Esophagus muscularis mucosa (tissue), 4 donors: ENCODE measurements around the gene COPZ1.

Experiments
- CTCF ChIP-seq, 3 experiments: fragments of 200-600 bp in 2 of 3; fragments of 450-650 bp in 1 of 3; sonication (generic) in 2 of 3; IDR thresholded peaks; one replicate each; pipeline ENCODE4 v1.5.1; 2017 to 2019; ENCODE audit warnings: antibody characterized with exemption in 3 of 3, mild to moderate bottlenecking in 2 of 3, moderate library complexity in 1 of 3
- EP300 ChIP-seq: sonication (generic); formaldehyde crosslinking; IDR thresholded peaks from one replicate; pipeline ENCODE4 v1.6.1; 2017; ENCODE audit warnings: antibody characterized with exemption
- POLR2A ChIP-seq: fragments of 450-650 bp; IDR thresholded peaks from one replicate; pipeline ENCODE4 v1.6.1; 2017; ENCODE audit warnings: antibody characterized with exemption, moderate library complexity, mild to moderate bottlenecking, low read depth
- POLR2AphosphoS5 ChIP-seq, 2 donors: sonication (generic); formaldehyde crosslinking; IDR thresholded peaks; one replicate each; pipeline ENCODE4 v1.6.1; 2017; ENCODE audit warnings: antibody characterized with exemption in 2 of 2

DNA sequence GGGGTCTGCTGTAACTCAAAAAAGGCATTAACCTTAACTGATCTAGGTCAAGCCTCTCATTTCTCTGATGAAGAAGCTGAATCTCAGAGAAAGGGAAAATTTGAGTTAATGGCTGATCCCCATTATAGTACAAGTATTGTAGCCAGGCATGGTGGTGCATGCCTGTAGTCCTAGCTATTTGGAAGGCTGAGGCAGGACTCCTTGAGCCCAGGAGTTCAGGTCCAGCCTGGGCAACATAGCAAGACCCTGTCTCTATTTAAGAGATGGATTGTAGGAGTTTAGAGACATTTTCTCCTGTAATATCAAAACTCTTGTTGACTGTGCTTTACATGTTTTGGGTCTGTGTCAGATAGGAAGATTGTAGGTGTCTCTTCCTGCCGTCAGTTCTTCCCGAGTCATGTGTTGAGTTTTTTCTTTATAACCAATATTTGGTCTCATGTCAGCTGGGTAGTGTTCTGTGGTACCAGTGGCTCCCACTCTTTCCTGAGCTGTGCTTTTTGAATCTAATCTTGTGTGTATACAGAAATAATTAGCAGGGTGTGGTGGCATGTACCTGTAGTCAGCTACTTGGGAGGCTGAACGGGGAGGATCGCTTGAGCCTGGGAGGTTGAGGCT is 8.6 kb downstream of the COPZ1 start:
- TF ChIP-seq CTCF (IDR thresholded peaks at IDR 0.05) (no peak), POLR2A (no peak), POLR2AphosphoS5 (IDR thresholded peaks at IDR 0.05) (no peak), EP300 (no peak)
